GM18502 (cell line): Measurements from ENCODE around the gene EMP2.

ENCODE experiments used
- ATAC-seq: cut with Tn5 transposase; IDR thresholded peaks from one replicate; pipeline ENCODE4 v1.9.1; 2021; ENCODE audit warnings: mild to moderate bottlenecking; ENCODE audit not compliant: unreplicated experiment, poor library complexity

The EMP2 gene

DNA sequence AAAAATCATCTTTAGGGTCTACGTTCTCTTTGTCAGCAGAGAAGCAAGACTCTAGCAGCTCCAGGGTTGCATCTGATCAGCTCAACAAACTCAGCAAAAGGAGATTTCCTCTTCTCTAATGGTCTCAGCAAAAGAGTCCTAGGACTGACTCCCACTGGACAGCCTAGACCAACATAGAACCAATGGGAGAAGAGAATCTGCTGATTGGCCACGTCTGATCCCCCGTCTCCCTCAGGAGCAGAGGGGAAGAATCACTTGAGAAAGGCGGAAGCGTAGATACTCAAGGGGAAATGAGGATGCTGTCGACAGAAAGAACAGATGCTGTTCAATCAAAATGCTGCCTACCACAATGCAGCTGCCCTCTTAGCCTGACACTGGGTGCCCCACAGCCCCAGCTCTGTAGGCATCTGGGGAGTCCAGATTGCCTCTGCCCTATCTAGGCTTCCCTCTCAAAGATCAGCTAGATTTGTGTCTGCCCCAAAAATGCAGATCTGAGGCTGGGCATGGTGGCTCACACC, 31.5 kb upstream of the EMP2 start:
- ATAC-seq: no peak

DNA sequence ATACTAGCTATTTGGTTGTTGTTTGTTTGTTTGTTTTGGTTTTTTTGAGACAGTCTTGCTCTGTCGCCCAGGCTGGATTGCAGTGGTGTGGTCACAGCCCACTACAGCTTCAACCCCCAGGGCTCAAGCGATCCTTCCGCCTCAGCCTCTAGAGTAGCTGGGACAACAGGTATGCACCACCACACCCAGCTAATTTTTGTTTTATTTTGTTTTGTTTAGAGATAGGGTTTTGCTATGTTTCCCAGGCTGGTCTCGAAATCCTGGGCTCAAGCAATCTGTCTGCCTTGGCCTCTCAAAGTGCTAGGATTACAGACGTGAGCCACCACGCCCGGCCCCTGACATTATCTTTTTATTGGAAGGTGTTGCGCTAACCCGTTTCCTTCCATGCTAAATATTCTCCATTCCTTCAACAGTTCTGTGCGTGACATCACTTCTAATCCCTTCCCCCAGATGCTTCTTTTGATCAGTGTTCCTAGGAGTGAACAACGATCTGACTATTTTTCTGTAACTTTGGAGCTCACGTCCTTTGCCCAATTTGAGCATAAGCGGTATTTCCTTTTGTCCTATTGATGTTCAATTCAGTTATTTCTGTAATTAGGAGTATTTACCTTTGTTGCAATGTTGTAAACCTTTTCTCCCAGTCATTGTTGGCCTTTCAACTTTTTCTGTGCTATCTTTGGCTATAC, 30.2 kb upstream of the EMP2 start:
- ATAC-seq: no peak

DNA sequence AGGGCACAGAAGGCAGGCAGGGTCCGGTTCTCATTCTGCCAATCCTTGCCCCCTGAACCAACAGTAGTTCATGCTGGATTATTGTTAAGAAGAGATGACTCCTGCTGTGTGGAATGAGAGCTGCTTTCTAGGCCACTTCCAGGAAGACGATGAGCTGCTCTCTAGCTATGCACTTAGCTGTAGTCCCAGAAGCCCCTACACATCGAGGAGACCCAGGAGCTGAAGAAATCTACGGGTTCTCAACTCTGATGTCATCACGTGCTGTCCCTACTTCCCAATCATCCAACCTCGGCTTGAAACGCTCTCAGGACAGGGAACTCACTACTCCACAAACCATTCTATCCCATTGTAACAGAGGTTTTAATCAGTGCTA, 29.0 kb upstream of the EMP2 start:
- no peak for ATAC-seq

DNA sequence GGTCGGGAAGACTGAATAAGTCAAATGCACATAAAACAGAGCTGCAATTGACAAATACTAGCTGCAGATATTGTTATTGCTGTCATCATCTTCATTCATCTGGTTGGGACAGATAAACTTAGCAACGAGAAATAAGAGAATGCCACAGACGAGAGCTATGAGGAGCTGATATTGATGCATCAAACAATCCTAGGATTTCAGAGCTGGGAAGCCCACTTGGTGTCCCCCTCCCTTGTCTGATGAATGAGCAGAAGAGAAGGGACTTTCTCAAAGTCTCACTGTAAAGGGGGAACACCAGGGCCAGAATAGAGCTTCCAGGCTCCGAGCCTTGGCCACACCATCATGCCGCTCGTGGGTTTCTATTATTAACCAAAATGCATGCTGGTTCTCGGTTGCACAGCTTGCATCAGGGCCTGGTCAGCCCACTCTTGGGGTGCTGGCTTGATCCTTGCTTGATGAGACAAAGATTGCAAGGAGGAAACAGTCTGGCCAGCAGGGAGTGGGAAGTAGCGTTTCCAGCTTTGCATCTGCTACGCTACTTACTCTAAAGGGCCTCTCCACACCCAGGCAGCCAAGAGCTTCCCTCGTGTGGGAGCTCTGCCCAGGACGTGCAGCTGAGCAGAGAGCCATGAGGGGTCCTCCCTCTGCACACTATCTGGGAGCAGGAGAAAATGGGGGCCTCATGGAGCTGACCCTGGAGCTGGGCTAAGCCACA, 28.4 kb upstream of the EMP2 start:
- ATAC-seq: no peak

DNA sequence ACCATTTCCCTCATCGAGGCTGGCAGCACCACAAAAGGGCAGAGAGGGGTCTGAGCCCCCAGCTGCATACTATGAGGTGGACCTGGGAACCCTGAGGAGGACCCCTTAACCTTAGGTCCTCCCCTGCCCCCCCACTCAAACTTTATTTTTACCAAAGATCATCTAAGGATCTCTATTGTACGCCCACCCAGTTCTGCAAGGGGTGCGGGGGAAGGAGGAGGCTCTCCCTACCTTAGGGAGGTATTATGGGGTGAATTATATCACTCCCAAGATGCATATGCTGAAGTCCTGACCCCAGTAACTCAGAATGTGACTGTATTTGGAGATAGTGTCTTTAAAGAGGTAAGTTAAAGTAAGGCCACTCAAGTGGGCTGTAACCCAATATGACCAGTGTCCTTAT, 26.8 kb upstream of the EMP2 start:
- no peak for ATAC-seq

DNA sequence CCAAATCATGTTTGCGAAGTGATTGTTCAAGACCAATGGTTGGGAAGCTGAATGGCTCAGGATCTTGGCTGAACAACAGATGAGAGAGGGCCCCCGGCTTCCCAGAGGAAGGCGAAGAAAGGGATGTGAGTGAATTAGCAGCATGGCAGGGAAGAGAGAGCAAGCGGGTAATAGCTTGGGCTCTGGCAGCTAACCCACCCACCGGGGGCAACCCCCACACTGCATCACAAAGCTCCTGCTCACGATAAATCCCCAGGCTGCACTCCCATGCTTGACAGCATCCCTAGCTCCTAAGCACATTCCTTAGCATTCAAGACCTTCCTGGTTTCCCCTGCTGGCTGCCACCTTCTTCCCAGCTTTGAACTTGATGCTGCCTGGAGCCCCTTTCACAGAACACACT, 26.2 kb upstream of the EMP2 start:
- no peak for ATAC-seq

DNA sequence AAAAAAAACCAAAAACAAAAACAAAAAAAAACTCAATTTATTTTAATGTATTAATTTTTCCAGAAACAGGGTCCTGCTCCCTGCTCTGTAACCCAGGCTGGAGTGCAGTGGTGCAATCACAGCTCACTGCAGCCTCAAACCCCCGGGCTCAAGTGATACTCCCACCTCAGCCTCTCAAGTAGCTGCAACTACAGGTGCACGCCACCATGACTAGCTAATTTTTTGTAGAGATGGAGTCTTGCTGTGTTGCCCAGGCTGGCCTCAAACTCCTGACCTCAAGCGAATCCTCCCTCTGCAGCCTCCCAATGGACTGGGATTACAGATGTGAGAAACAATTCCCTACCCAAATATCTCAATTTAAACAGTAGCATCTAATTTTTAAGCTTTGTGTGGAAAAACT, 25.2 kb upstream of the EMP2 start:
- ATAC-seq: no peak

DNA sequence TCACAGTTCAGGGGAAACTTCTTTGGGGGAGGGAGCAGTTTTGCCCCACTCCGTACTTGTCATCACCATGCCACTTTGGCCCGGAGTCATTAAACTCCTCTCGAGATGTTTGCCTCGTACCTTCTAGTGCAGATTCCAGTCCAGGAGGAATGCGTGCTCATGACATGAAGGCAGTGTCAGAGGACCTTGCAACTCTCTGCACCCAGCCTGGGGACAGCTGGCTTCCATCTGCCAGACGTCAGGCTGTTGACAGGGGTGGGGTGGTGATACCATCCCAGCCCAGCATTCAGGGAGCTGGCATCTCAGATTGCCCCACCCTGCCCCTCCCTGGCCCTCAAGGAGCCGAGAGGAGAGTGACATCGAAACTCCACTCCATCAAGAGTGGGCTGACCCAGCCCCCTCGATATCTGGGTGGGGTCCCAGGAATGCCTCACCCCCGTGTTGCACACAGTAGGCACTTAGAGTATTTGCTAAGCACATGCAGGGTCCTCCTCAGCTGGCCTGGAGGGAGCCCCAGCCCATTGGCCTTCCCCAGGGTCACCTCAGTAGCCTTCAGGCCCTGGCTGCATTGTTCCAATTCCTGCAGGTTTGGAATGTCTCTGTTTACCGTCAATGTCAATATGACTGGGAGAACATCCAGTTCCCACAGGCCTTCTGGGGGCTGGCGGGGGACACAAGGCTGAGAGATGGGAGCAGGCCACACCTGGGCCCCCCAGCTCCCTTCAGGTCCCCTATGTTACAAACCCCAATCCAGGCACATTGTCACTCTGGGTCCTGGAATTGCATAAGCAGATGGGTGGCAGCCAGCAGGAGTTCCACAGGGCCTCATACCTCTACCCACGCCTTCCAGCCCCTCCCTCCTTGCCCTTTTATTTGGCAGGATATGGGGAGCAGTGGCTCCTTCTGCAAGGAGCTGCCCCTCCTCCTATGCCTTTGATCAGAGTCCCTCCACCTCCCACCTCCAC, 21.3 kb upstream of the EMP2 start:
- no peak for ATAC-seq

DNA sequence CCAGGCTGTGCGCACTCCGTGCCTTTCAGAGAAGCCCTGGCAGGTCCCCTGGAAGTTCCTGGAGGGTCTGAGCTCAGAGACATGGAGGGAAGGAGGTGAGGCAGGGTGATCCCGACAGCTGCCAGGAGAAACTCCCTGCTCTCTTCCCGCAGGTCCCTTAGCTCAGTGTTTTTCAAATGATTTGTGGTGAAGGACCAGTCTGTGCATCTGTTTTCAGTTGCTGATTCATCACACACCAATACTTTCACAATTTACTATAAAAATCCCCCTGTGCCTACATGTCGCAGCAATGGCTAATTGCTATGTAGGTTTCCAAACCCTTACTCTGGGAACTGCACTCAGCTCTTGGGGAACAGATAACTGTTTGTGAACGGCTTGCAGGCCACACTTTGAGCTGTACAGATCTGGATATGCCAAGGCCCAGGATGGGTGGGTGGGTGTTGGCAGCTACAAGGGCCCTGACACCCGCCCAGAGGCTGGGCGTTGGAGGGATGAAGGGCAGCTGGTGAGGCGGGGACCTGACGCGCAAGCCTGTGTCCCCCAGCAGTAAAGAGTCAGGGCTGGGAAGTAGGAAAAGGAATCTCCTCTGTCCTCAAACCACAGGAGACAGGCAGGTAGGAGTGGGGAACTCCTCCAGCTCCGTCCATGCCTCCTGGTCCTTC, 20.5 kb upstream of the EMP2 start:
- ATAC-seq: peak; percentile 41

DNA sequence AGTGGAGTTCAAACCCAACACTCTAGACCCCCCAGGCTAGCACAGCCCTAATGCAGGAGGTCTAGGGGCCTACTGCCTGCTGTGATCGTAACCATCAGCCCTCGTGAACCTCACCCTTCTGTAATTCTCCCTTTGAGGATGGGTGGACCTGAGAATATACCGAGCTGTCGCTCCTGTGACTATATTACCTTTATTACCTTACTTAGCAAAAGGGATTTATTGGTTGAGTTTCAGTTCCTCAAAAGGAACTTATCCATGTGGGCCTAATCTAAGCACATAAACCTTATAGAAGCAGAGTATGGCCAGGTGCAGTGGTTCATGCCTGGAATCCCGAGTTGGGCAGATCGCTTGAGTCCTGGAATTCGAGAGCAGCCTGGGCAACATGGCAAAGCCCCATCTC, 19.2 kb upstream of the EMP2 start:
- no peak for ATAC-seq

DNA sequence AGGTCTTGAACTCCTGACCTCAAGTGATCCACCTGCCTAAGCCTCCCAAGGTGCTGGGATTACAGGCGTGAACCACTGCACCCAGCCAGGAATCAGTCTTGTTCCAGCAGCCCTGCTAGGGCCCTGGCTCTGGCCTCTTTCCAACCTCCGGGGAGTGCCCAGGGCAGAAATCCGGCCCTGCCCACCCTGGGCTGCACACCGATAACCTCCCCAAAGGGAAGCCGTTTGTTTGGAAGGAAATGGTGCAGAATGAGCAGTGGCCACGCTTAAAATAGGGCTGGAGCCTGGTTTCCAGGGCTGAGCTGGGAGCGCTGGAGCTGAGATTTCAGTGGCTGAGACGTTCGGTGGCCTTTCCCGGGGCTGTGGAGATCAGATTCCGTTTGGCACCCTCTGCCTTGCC, 17.8 kb upstream of the EMP2 start:
- ATAC-seq: no peak

DNA sequence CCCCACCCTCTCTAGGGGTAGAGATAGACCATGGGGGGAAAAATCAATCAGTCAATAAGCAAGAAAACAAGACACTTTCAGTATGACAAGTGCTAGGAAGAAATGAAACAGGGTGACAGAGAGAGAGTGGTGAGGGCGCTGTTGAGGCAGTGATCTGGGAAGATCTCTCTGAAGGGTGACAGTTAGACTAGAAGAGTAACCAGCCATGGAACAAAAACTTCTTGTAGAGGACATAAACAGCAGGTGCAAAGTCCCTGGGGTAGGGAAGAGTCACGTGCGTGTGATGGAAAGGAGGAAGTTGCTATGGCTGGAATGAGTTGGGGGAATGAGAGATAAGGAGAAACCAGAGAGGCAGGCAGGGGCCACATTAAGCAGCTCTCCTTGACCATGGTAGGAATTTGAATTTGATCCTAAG, 16.8 kb upstream of the EMP2 start:
- ATAC-seq: no peak

DNA sequence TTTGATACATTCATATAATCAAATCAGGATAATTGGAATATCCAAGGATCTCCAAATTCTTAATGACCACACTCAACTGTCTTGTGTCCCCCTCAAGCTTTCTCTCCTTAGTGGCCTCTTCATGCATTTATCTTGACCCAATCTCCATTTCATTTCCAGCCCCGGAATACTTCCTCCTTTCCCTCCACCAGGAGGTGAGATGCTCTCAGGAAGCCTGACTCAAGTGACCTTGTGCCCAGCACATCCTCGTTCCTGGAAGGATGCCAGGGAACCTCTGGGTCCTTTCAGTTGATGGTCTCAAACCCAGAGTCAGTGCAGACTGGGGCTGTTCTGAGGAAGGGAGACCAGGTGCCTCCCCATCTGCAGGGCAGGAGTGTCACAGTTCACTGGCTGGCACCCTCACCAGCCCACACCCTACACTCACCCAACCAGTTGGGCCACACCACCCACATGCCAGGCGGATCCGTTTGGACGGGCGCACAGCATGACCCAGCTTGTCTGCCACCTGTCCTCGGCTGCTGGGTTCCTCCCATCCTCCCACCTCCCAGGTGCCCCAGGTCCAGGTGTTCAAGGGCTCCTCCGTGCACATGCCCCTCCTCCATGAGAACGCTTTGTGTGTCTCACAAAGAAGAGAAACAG, 14.0 kb upstream of the EMP2 start:
- no peak for ATAC-seq

DNA sequence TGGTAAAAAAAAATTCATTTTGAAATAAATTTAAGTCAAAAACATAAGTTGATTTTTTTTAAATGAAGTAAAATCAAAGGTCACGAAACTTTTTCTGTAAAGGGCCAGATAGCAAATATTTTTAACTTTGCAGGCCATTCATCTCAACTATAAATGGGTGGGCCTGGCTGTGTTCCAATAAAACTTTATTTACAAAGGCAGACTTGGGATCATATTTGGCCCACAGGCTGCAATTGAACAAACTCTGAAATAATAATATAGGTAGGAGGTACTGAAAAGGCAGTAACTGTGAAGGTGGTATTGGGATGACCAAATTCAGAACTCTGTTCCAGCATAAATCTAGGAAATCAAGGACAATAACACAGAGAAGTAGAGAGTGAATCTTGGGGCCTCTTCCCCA, 12.2 kb upstream of the EMP2 start:
- no peak for ATAC-seq

DNA sequence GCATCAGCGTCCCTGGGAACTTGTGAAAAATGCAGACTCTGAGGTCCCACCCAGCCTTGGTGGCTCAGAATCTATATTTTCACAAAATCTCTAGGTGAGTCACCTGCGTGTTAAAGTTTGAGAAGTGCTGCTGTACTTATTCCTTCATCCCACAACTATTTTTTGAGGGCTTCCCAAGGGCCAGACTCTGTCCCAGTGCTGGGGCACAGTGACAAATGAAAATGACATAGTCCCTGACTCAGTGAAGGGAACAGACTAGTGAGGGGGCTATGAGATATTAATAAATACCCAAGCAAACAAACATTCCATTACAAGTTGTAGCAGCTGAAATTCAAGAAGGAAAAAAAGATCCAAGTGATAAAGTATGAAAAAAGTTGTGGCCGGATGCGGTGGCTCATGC, 9.9 kb upstream of the EMP2 start:
- ATAC-seq: no peak

DNA sequence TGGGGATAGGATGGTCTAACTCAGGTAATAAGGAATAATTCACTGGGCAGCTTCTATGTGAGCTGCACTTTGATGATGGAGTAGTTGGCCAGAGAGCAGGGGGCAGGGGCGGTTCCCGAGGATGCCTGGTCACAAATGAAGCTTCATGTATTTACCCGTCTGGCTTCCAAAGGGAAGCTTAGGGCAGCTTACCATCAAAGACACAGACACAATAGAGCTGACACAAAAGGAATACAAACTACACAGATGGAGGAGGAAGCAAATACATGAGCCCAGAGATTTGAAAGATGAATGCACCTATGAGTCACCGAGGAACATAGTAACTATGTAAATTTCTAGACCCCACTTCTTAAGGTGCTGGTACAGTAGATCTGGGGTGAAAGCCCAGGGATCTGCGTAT, 8.7 kb upstream of the EMP2 start:
- ATAC-seq: no peak

DNA sequence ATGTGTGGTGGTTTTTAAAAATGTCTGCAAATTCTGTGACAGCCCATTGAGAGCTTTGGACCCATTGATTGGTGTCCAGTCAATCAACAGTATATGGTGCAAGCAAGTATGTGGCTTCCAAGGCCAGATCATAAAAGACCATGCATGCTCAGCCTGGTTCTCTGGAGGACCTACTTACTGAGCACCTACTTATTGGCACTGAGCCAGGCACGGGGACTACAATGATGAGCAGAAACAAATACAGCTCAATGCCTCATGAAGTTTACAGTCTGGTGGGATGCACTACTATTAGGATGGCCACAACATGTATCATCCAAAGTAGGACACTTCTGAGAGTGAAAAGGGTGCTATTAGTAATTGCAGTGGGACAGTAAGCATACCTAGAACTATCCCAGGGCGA, 7.2 kb upstream of the EMP2 start:
- no peak for ATAC-seq

DNA sequence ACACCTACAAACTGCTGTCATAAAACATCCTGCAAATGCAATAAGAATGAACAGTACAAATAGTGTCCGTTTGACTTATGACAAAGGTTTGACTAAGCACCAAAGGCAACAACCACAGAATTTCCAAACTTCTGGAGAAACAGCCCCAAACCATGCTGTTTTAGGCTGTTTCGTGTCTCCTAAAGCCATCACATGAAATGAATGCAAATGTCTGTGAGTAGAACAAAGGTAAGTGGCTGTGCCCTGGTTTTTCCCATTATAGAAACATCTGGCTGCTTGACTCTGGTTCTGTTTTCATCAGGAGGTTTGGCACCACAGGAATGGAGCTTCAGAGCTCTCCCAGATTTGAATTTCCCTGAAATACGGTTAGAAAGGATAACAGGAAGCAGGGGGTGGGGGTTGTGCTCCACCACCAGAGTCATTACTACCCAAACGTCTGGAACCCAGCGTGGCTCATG, 4.6 kb upstream of the EMP2 start:
- no peak for ATAC-seq

DNA sequence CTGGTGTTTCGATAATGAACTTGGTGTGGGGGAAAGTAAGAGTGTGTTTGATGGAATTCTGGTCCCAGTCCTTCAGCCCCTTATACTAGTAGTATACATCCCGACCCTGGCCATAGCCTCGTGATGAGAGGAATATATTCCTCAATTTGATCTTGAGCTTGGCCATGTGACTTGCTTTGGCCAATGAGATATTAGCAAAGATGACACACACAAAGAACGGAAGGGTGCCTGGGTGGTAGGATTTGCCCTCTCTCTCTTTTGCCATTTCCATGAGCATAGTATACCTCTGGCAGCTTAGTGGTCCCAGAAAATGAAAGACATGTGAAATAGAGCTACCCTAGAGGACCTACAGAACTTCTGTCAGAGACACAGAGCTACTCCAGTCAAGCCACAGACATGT, 2.9 kb upstream of the EMP2 start:
- no peak for ATAC-seq

DNA sequence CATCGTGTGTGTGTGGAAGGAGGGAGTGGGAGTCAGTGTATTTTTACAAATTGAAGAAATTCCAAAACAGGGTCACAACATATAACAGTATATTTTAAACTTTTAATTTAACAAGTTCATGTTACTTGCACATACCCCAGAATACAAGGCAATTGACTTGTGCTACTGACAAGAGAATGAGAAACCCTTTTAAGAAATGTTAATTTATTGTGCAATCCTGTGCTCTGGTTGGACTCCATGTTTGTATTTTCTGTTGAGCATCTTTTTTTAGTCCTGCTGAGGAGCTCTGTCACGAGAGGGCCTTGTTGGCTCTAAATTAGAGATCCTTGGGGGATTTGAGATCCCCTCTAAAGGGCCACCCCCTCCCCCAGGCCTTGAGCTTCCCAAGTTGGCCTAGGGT, 1.1 kb upstream of the EMP2 start:
- no peak for ATAC-seq
